Measurements from ENCODE around the gene PRKG1. TPM values are rescaled to one million over a fixed set of nuclear protein-coding genes. Genes with fewer than 3 reads are reported as not detected.

The PRKG1 gene
- polyA plus RNA-seq, 1 donor (not counting 4 experiments of a cell fraction or from before 2014, with no cell fraction given), result 0.24 TPM

GRCh38 chr10:52347327-52347667, 1273.0 kb downstream of the PRKG1 start:
- Histone ChIP-seq H3K27me3 (ENCODE audit: control insufficient read depth, extremely low read depth, insufficient read depth, low read length) (no peaks in the 10 kb centered on the region), H3K4me3 (ENCODE audit: control insufficient read depth in 2 of 3, extremely low read depth in 1 of 3, insufficient read depth in 2 of 3, low read depth in 1 of 3, low read length in 3 of 3) (no peak overlapping the region), H3K9ac (ENCODE audit: control insufficient read depth, extremely low read depth, insufficient read depth, low read length) (no peak overlapping the region), H3K36me3 (ENCODE audit: control insufficient read depth in 2 of 2, extremely low read depth in 1 of 2, insufficient read depth in 2 of 2, low read length in 2 of 2) (no peaks in the 10 kb centered on the region), H3K27ac (ENCODE audit: control insufficient read depth, insufficient read depth, low read length) (no peak overlapping the region), H2AFZ (ENCODE audit: control insufficient read depth, low read length) (no peak overlapping the region), H3K79me2 (ENCODE audit: control insufficient read depth, insufficient read depth, low read length) (no peaks in the 10 kb centered on the region), H3K4me1 (ENCODE audit: control insufficient read depth, extremely low read depth, insufficient read depth, low read length) (peaks cover 4% of the 10 kb centered on the region), H3K4me2 (ENCODE audit: control insufficient read depth, extremely low read depth, insufficient read depth, low read depth, low read length) (no peak overlapping the region), H3K9me3 (ENCODE audit: control insufficient read depth, low read depth, low read length) (peaks cover 6% of the 10 kb centered on the region), H3K9me1 (ENCODE audit: control insufficient read depth, extremely low read depth, insufficient read depth, low read length) (no peaks in the 10 kb centered on the region), H4K20me1 (ENCODE audit: control insufficient read depth, extremely low read depth, insufficient read depth, low read length) (no peaks in the 10 kb centered on the region)
- FAIRE-seq, result no peak
- no peak for TF ChIP-seq CTCF (optimal IDR thresholded peaks at IDR 0.05 in 1 of 3, IDR thresholded peaks at IDR 0.05 in 1 of 3, conservative IDR thresholded peaks at IDR 0.05 in 1 of 3; ENCODE audit: extremely low read depth in 1 of 3, insufficient read depth in 2 of 3, low read length in 3 of 3)
- TF ChIP-seq EZH2 (IDR thresholded peaks at IDR 0.05; ENCODE audit: low read length), result no peak
- DNase-seq (ENCODE audit: low read depth, low spot score), result no peak
- dilution Hi-C loops (cut with MboI; ENCODE audit: extremely low pct_ligation_motif_present, low sequenced_read_pairs), result no loop called here

Small RNA genes lying within 50 kb of the gene (small RNA-seq; reads per million reads assigned to genes)
- gene MIR605 (ENCODE audit: insufficient read length in 3 of 3, low read depth in 3 of 3, low replicate concordance in 1 of 3), result 0 reads per million in 3 experiments

Other genes starting within 250 kb of the PRKG1 start
- 0.02 TPM in 1 of 3 replicates, not detected in the others for gene A1CF, start 188.9 kb upstream of the PRKG1 start, polyA plus RNA-seq

All from keratinocyte (primary cell).